DOHH2 (cell line): ENCODE data around the gene LSM3.

ENCODE experiments used
- H3F3A ChIP-seq: fragments of 200-600 bp; sonication (generic), shearing (Covaris generic); 2 replicates; pipeline ENCODE4 v1.6.0; 2016; ENCODE audit warnings: antibody characterized with exemption, mild to moderate bottlenecking; ENCODE audit not compliant: control insufficient read depth, insufficient read depth
- H3K27ac ChIP-seq: fragments of 200-600 bp; sonication (generic); 2 replicates; pipeline ENCODE4 v1.5.1; 2014; ENCODE audit warnings: low read depth, mild to moderate bottlenecking, low read length, moderate library complexity
- H3K27me3 ChIP-seq: fragments of 200-600 bp; sonication (generic); 2 replicates; pipeline ENCODE4 v1.6.1; 2014; ENCODE audit warnings: mild to moderate bottlenecking, low read length, mixed read lengths; ENCODE audit not compliant: control insufficient read depth
- H3K36me3 ChIP-seq: fragments of 200-600 bp; sonication (generic); 2 replicates; pipeline ENCODE4 v1.6.1; 2014; ENCODE audit warnings: mild to moderate bottlenecking, low read length, moderate library complexity, mixed read lengths; ENCODE audit not compliant: control insufficient read depth
- H3K4me1 ChIP-seq: fragments of 200-600 bp; sonication (generic); 2 replicates; pipeline ENCODE4 v1.6.1; 2014; ENCODE audit warnings: mild to moderate bottlenecking, low read length, mixed read lengths; ENCODE audit not compliant: control insufficient read depth
- H3K4me2 ChIP-seq: fragments of 200-600 bp; sonication (generic); 2 replicates; pipeline ENCODE4 v1.6.0; 2014; ENCODE audit warnings: mild to moderate bottlenecking, low read length, moderate library complexity
- H3K4me3 ChIP-seq: fragments of 200-600 bp; sonication (generic); 2 replicates; pipeline ENCODE4 v1.5.1; 2014; ENCODE audit warnings: mild to moderate bottlenecking, low read length, mixed read lengths
- H3K79me2 ChIP-seq: fragments of 200-600 bp; sonication (generic); 2 replicates; pipeline ENCODE4 v1.6.1; 2014; ENCODE audit warnings: mild to moderate bottlenecking, low read length, mixed read lengths; ENCODE audit not compliant: control insufficient read depth
- H3K9me2 ChIP-seq: fragments of 200-600 bp; sonication (generic); replicated peaks from 2 replicates; pipeline ENCODE4 v1.6.1; 2014; ENCODE audit warnings: mild to moderate bottlenecking, low read length, mixed read lengths; ENCODE audit not compliant: control insufficient read depth
- H3K9me3 ChIP-seq: fragments of 200-600 bp; sonication (generic); 2 replicates; pipeline ENCODE4 v1.6.1; 2014; ENCODE audit warnings: antibody characterized with exemption, low read length, mixed read lengths; ENCODE audit not compliant: control insufficient read depth, insufficient read depth
- H4K20me1 ChIP-seq: fragments of 200-600 bp; sonication (generic); 2 replicates; pipeline ENCODE4 v1.6.0; 2014; ENCODE audit warnings: low read depth, mild to moderate bottlenecking, antibody characterized with exemption, low read length, moderate library complexity; ENCODE audit not compliant: control insufficient read depth, insufficient read depth
- EZH2phosphoT487 ChIP-seq: fragments of 200-600 bp; sonication (generic); IDR thresholded peaks from 2 replicates; pipeline ENCODE4 v1.6.1; 2017; ENCODE audit warnings: borderline replicate concordance, mild to moderate bottlenecking, antibody characterized with exemption, low read length, moderate library complexity, mixed read lengths
- TF ChIP-seq, protein P1 (sequence below): fragments of 200-600 bp; sonication (generic); IDR thresholded peaks from one replicate; pipeline ENCODE4 v1.5.1; 2014; ENCODE audit warnings: antibody characterized with exemption, mild to moderate bottlenecking, low read depth, low read length; ENCODE audit not compliant: poor library complexity, severe bottlenecking

LSM3 gene

DNA sequence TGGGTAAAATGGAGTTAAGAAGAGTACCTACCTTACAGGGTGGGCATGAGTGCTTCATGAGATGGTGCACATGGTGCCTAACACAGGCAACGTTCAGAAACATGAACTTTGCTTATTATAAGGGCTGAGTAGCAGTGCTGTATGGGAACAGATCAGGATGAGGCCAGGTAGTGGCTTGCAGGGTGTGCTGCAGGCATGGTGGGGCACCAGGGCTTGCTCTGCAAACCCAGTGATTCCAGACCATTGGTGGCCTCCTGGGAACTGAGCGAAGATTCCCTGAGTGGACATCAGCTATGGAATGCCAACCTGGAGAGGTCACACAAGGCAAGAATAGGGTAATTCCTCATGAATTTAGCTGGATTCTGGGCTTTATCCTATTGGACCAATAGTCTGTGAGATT, 37.9 kb upstream of the LSM3 start:
- no peaks in the 10 kb centered on the region for H3K27me3 ChIP-seq
- H4K20me1 ChIP-seq: no peaks in the 10 kb centered on the region
- H3K4me1 ChIP-seq: no peaks in the 10 kb centered on the region
- no peaks in the 10 kb centered on the region for H3K9me2 ChIP-seq
- H3K4me3 ChIP-seq: no peak overlapping the region
- no peak overlapping the region for H3K4me2 ChIP-seq
- peaks cover 13% of the 10 kb centered on the region for H3F3A ChIP-seq
- H3K27ac ChIP-seq: no peak overlapping the region
- H3K79me2 ChIP-seq: no peaks in the 10 kb centered on the region
- H3K36me3 ChIP-seq: peaks cover 18% of the 10 kb centered on the region
- TF ChIP-seq, protein P1, sequence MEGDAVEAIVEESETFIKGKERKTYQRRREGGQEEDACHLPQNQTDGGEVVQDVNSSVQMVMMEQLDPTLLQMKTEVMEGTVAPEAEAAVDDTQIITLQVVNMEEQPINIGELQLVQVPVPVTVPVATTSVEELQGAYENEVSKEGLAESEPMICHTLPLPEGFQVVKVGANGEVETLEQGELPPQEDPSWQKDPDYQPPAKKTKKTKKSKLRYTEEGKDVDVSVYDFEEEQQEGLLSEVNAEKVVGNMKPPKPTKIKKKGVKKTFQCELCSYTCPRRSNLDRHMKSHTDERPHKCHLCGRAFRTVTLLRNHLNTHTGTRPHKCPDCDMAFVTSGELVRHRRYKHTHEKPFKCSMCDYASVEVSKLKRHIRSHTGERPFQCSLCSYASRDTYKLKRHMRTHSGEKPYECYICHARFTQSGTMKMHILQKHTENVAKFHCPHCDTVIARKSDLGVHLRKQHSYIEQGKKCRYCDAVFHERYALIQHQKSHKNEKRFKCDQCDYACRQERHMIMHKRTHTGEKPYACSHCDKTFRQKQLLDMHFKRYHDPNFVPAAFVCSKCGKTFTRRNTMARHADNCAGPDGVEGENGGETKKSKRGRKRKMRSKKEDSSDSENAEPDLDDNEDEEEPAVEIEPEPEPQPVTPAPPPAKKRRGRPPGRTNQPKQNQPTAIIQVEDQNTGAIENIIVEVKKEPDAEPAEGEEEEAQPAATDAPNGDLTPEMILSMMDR: no peak
- H3K9me3 ChIP-seq: no peaks in the 10 kb centered on the region

DNA sequence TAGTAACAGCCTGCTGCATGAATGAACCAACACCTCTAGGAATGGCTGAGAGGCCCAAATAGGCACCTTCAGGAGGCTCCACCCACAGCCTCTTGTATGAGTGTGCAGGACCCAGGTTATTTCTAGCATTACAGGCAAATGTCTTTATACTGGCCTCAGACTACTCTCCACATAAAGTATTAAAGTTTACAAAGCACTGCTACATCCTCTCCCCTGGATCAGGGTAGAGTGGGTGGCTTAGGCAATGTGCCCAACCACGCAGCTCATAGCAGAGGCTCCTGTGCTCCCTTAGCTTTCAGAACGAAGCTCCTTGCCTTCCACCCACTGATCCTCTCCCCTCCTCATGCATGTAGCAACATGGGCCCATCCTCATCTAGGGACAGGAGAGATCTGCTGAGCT, 37.5 kb upstream of the LSM3 start:
- Histone ChIP-seq H3F3A (peaks cover 13% of the 10 kb centered on the region), H3K4me3 (no peak overlapping the region), H3K27ac (no peak overlapping the region), H3K4me1 (no peaks in the 10 kb centered on the region), H3K27me3 (no peaks in the 10 kb centered on the region), H3K4me2 (no peak overlapping the region), H3K79me2 (no peaks in the 10 kb centered on the region), H3K9me2 (no peaks in the 10 kb centered on the region), H3K36me3 (peaks cover 18% of the 10 kb centered on the region), H4K20me1 (no peaks in the 10 kb centered on the region), H3K9me3 (no peaks in the 10 kb centered on the region)
- TF ChIP-seq EZH2phosphoT487: no peak
- TF ChIP-seq, protein P1: no peak

DNA sequence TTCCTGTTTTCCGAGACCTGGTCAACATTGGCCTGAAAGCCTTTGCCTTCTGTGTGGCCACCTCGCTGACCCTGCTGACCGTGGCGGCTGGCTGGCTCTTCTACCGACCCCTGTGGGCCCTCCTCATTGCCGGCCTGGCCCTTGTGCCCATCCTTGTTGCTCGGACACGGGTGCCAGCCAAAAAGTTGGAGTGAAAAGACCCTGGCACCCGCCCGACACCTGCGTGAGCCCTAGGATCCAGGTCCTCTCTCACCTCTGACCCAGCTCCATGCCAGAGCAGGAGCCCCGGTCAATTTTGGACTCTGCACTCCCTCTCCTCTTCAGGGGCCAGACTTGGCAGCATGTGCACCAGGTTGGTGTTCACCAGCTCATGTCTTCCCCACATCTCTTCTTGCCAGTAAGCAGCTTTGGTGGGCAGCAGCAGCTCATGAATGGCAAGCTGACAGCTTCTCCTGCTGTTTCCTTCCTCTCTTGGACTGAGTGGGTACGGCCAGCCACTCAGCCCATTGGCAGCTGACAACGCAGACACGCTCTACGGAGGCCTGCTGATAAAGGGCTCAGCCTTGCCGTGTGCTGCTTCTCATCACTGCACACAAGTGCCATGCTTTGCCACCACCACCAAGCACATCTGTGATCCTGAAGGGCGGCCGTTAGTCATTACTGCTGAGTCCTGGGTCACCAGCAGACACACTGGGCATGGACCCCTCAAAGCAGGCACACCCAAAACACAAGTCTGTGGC, 36.8 kb upstream of the LSM3 start:
- Histone ChIP-seq H3F3A (peaks cover 13% of the 10 kb centered on the region), H3K4me3 (no peak overlapping the region), H3K4me2 (no peak overlapping the region), H3K27ac (no peak overlapping the region), H3K36me3 (peaks cover 23% of the 10 kb centered on the region), H3K9me2 (no peaks in the 10 kb centered on the region), H4K20me1 (no peaks in the 10 kb centered on the region), H3K4me1 (no peaks in the 10 kb centered on the region), H3K79me2 (no peaks in the 10 kb centered on the region), H3K9me3 (no peaks in the 10 kb centered on the region), H3K27me3 (no peaks in the 10 kb centered on the region)
- TF ChIP-seq EZH2phosphoT487: no peak
- TF ChIP-seq, protein P1: no peak
